ENCODE data around the gene NR2F6. TPM values are rescaled to one million over a fixed set of nuclear protein-coding genes. Genes with fewer than 3 reads are reported as not detected.
"Not testable (repeated sequence)": the region's sequence is repeated elsewhere in the genome, so short reads cannot be mapped to it uniquely, and the experiment has no call there.

NR2F6 gene
- polyA plus RNA-seq (ENCODE audit: insufficient read length in 10 of 10) = 10 to 100 TPM; 20.0 to 31.6 (median 23.4) TPM
- long read RNA-seq, donor 1, transcript NR2F6-201 (4 exons, 2,404 nt) = major isoform, 14 of 26 reads
- long read RNA-seq, donor 1, partial matches to known transcripts = 12 of 26 reads
- long read RNA-seq, donor 1, other reads (novel, unspliced or antisense) = 0 of 26 reads
- long read RNA-seq, donor 2, transcript NR2F6-201 (4 exons, 2,404 nt) = major isoform, 12 of 18 reads
- long read RNA-seq, donor 2, partial matches to known transcripts = 6 of 18 reads
- long read RNA-seq, donor 2, other reads (novel, unspliced or antisense) = 0 of 18 reads
- long read RNA-seq, donor 3 = 0 reads
- long read RNA-seq, donor 4, transcript NR2F6-201 (4 exons, 2,404 nt) = major isoform, 12 of 18 reads
- long read RNA-seq, donor 4, partial matches to known transcripts = 6 of 18 reads
- long read RNA-seq, donor 4, other reads (novel, unspliced or antisense) = 0 of 18 reads
- long read RNA-seq, donor 5, partial matches to known transcripts = 34 of 37 reads
- long read RNA-seq, donor 5, other reads (novel, unspliced or antisense) = 0 of 37 reads
- long read RNA-seq, donor 6, transcript NR2F6-201 (4 exons, 2,404 nt) = major isoform, 14 of 29 reads
- long read RNA-seq, donor 6, partial matches to known transcripts = 15 of 29 reads
- long read RNA-seq, donor 6, other reads (novel, unspliced or antisense) = 0 of 29 reads
- long read RNA-seq, donor 7, transcript NR2F6-201 (4 exons, 2,404 nt) = major isoform, 19 of 25 reads
- long read RNA-seq, donor 7, partial matches to known transcripts = 6 of 25 reads
- long read RNA-seq, donor 7, other reads (novel, unspliced or antisense) = 0 of 25 reads
- long read RNA-seq, donor 8, transcript NR2F6-201 (4 exons, 2,404 nt) = major isoform, 17 of 22 reads
- long read RNA-seq, donor 8, partial matches to known transcripts = 5 of 22 reads
- long read RNA-seq, donor 8, other reads (novel, unspliced or antisense) = 0 of 22 reads
- long read RNA-seq, donor 9, partial matches to known transcripts = 0 of 3 reads
- long read RNA-seq, donor 9, other reads (novel, unspliced or antisense) = 0 of 3 reads

GRCh38 chr19:17245535-17245984 lies at the start of gene NR2F6:
NR2F6 (minus strand) TSS chr19:17245919; CDS start chr19:17245220, 699 bp downstream.
- DNase-seq = no peak

- no peak for DNase-seq
Observed at GRCh38 chr19:17294051-17294891, 48.6 kb upstream of the NR2F6 start.

GRCh38 chr19:17293605-17294004 lies 47.9 kb upstream of the NR2F6 start:
- DNase-seq = no peak

- peak; percentile 77 to 90 (median 81) for DNase-seq
Observed at GRCh38 chr19:17292301-17293074, 46.8 kb upstream of the NR2F6 start.

GRCh38 chr19:17289489-17289888 lies 43.8 kb upstream of the NR2F6 start:
- DNase-seq = peak in 2 of 3 donors; percentile 48 to 53

GRCh38 chr19:17286752-17287151 lies 41.0 kb upstream of the NR2F6 start:
- no peak for DNase-seq

- DNase-seq = no peak
Observed at GRCh38 chr19:17286263-17286662, 40.5 kb upstream of the NR2F6 start.

GRCh38 chr19:17285415-17286135 lies 39.9 kb upstream of the NR2F6 start:
- no peak for DNase-seq

- no peak for DNase-seq
Observed at GRCh38 chr19:17283504-17283996, 37.8 kb upstream of the NR2F6 start.

- DNase-seq = peak; percentile 57 to 90 (median 82)
Observed at GRCh38 chr19:17282488-17283125, 36.9 kb upstream of the NR2F6 start.

GRCh38 chr19:17281391-17282304 lies 35.9 kb upstream of the NR2F6 start, which contains the start of gene ANKLE1:
ANKLE1 (plus strand) TSS chr19:17281901; CDS start chr19:17281921, 20 bp downstream.
- DNase-seq = peak in 1 of 3 donors; percentile 72

GRCh38 chr19:17279436-17279835 lies 33.7 kb upstream of the NR2F6 start:
- no peak for DNase-seq

- DNase-seq = no peak
Observed at GRCh38 chr19:17275441-17276175, 29.9 kb upstream of the NR2F6 start.

GRCh38 chr19:17274892-17275291 lies 29.2 kb upstream of the NR2F6 start:
- DNase-seq = not testable (repeated sequence)

- DNase-seq = no peak
Observed at GRCh38 chr19:17268754-17269153, 23.0 kb upstream of the NR2F6 start.

- peak; percentile 97 to 99 (median 99) for DNase-seq
Observed at GRCh38 chr19:17266975-17267788, 21.5 kb upstream of the NR2F6 start, which contains the start of gene BABAM1. BABAM1 (plus strand) TSS chr19:17267443; CDS start chr19:17268807, 1,364 bp downstream.

Measured in muscle of back (tissue), 13 donors.